Lower leg skin (tissue), 3 donors: ENCODE measurements around the gene UFSP1.
"Not testable (repeated sequence)": the region's sequence is repeated elsewhere in the genome, so short reads cannot be mapped to it uniquely, and the experiment has no call there.

Experiments used
- CTCF ChIP-seq, 3 donors: fragments of 450-650 bp; IDR thresholded peaks; one replicate each; pipeline ENCODE4 v1.5.1; 2016; ENCODE audit warnings: antibody characterized with exemption in 3 of 3, mild to moderate bottlenecking in 3 of 3, moderate library complexity in 2 of 3
- POLR2A ChIP-seq, 2 donors: fragments of 450-650 bp; IDR thresholded peaks; one replicate each; pipeline ENCODE4 v1.6.1; 2016 to 2017; ENCODE audit warnings: antibody characterized with exemption in 2 of 2, mild to moderate bottlenecking in 1 of 2, moderate library complexity in 1 of 2

DNA sequence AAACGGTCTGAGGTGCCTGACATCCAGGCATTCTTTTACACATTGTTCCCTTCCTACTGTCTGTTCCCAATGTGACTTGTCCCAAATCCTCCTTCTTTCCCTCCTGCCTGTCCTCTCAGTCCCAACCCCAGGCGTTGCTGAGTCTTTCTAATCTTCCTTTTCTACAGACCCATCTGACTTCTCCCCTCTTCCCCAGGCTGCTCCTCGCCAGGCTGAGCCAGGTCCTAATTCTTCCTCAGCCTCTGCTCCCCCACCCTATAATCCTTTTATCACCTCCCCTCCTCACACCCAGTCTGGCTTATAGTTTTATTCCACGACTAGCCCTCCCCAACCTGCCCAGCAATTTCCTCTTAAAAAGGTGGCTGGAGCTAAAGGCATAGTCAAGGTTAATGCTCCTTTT is 34.1 kb upstream of the UFSP1 start:
- TF ChIP-seq CTCF, POLR2A (IDR thresholded peaks at IDR 0.05): not testable (repeated sequence)
